8988T (cell line): ENCODE measurements around the gene ZFYVE16.
"Not testable (repeated sequence)": the region's sequence is repeated elsewhere in the genome, so short reads cannot be mapped to it uniquely, and the experiment has no call there.

Experiments used
- DNase-seq: peaks from one replicate; pipeline ENCODE4 v3.0.0; 2011

Gene ZFYVE16

DNA sequence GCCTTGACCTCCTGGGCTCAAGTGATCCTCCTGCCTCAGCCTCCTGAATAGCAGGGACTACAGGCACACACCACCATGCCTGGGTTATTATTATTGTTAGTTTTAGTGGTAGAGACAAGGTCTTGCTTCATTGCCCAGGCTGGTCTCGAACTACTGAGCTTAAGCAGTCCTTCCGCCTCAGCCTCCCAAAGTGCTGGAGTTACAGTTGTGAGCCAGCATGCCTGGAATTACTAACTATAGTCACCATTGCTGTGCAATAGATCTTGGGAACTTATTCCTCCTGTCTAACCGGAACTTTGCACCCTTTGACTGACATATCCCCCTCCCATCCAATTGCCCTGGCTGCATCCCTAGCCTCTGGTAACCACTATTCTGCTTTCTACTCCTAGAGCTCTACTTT is 83.4 kb downstream of the ZFYVE16 start:
- DNase-seq, result no peak

DNA sequence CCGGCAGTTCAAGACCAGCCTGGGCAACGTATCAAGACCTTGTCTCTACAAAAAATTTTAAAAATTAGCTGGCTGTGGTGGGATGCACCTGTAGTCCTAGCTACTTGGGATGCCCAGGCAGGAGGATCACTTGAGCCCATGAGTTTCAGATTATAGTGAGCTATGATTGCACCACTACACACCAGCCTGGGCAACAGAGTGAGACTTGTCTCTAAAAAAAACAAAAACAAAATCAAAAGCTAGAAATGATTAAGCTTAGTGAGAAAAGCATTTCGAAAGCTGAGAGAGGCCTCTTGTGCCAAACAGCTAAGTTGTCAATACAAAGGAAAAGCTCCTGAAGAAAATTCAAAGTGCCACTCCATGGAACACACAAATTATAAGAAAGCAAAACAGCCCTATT is 84.9 kb downstream of the ZFYVE16 start:
- no peak for DNase-seq

DNA sequence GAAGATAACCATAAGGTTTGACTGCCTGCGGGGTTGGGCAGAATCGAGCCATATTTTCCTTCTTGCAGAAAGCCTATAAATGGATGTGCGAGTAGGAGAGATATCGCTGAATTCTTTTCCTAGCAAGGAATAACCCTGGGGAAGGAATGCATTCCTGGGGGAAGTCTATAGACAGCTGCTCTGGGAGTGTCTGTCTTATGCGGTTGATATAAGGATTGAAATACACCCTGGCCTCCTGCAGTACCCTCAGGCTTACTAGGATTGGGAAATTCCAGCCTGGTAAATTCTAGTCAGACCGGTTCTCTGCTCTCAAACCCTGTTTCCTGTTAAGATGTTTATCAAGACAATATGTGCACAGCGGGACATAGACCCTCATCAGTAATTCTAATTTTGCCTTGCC is 85.6 kb downstream of the ZFYVE16 start:
- not testable (repeated sequence) for DNase-seq

DNA sequence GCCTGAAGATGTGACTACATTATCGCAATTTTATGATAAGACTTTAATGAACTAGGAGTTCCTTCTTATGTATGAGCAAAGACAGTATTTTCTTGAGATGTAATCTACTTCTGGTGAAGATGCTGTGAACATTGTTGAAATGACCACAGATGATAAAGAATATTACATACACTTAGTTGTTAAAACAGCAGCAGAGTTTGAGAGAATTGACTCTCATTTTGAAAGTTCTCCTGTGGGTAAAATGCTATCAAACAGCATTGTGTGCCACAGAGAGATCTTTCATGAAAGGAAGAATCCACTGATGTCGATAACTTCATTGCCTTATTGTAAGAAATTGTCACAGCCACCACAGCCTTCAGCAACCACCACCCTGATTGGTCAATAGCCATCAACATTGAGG is 88.0 kb downstream of the ZFYVE16 start:
- DNase-seq, result no peak

DNA sequence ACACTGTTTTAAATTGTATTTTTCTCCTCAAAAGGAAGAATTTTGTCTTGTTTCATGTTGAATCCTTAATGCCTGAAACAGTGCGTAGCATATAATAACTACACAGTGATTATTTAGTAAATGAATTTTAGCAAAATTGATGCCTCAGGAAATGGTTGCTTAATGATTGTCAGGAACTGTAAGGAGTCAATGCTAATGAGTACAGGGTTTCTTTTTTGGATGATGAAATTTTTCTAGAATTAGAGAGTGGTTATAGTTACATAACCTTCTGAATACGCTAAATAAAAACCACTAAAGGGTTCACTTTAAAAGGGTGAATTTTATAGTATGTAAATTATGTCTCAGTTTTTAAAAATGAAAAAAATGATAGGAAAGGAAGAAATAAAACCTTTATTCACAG is 94.9 kb downstream of the ZFYVE16 start:
- DNase-seq, result no peak

DNA sequence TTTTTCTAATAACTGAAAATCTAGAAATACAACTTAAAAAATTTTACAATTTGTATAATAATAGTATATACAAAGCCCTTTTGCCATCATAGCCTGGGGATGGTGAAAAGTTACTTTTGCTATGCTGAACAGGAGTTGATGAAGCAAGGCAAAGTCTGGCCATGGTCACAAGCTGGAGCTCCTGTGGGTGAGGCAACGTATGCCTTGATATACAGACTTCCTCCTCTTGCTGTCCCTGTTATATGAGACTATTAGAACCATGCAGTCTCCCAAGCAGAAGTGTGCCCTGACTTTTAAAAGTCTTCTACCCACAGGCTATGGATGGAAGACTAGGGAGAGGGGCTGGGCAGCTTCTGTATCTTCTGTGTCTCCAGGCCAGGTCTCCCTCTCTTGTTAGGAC is 95.8 kb downstream of the ZFYVE16 start:
- no peak for DNase-seq

DNA sequence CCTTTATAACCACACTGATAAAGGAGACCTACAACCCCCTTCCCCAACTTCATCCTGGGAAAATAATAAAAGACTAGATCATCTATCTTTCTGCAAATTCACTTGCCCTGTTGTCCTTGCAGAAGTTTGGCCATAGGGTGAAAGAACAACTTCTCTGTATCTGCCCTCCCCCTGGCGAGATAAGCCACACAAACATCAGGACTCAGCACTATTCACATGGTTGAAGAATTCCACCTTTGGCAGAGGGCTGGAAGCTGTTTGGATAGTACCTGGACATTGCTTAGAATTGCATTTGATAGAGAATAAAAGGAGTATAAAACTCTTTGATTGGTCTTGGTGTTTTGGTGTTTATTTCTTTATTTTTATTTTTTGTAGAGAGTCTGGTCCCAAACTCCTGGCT is 97.0 kb downstream of the ZFYVE16 start:
- DNase-seq, result no peak

DNA sequence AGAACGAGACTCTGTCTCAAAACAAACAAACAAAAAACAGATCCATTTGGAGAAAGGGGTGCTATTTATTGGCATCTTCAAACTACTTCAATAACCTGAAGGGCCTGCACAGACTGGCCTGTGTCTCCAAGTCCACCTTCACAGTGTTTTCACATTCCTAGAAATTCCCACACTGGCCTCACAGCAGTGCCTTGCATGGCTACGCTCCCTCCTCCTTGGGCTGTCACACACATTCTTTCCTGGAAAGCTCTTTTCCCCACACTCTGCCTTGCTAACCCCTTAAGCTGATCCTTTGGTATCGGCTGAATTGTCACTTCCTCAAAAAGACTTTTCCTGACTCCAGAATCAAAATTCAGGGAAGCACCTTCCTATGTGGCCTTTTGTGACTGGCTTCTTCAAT is 99.8 kb downstream of the ZFYVE16 start:
- no peak for DNase-seq

DNA sequence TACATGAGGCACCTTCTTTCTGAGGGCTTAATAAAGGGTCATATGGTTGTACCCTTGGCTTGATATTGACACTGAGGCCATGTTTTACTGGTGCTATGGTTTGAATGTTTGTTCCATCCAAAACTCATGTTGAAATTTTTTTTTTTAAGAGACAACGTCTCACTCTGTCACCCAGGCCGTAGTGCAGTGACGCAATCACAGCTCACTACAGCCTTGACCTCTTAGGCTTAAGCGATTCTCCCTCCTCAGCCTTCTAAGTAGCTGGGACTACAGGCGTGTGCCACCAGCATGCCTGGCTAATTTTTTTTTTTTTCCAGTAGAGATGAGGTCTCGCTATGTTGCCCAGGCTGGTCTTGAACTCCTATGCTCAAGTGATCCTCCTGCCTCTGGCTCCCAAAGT is 101.0 kb downstream of the ZFYVE16 start:
- DNase-seq, result no peak

DNA sequence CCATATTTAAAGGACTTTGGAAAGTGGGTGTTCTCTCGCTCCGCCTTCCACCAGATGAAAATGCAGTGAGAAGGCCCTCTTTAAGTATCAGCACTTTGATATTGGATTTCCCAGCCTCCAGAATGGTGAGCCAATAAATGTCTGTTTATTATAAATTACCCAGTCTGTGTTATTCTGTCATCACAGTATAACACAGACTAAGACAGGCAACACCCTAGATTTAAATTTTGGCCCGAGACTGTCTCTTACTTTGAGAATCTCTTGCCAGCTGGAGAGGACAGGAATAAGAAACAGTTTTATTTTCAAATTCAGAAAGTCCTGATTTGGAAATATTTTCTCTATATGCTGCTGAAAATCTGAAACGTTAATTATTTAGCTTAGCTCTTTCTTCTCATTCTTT is 101.5 kb downstream of the ZFYVE16 start:
- DNase-seq, result no peak

DNA sequence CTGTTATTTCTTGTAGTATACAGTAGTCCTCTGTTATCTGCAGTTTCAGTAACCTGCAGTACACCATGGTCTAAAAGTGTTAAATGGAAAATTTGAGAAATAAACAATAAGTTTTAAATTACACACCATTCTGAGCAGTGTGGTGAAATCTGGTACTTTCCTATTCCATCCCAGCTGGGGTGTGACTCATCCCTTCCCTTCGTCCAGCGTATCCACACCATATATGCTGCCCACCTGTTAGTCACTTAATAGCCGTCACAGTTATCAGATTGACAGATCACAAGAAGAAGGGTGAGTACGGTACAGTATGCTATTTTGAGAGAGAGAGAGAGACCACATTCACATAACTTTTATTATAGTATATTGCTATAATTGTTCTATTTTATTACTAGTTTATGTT is 109.0 kb downstream of the ZFYVE16 start:
- DNase-seq, result no peak
